GM12891 (cell line): ENCODE data around the gene ELF2.

Source experiments
- POLR2A ChIP-seq: IDR thresholded peaks from 2 replicates; pipeline ENCODE4 v1.6.1; 2011; ENCODE audit warnings: low read depth, low read length, control low read depth
- TAF1 ChIP-seq: IDR thresholded peaks from 2 replicates; pipeline ENCODE4 v1.6.1; 2011; ENCODE audit warnings: low read depth, low read length, control low read depth

DNA sequence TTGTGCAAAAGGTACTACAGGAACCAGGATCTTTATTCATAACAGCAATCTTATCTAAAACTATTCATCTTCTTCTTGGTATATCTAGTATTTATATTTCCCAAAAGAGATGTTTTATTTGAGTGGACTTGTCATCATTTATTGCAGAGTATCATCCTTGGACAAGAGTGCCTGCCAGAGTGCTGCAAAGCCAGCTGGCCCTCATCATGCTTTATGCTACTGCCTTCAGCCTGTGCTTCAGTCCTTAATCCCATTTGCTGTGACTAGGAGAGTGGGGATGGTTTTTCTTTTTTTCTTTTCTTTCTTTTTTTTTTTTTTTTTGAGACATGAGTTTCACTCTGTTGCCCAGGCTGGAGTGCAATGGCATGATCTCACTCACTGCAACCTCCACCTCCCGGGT is 33.5 kb upstream of the ELF2 start:
- TF ChIP-seq POLR2A (no peak), TAF1 (no peak)
